NCI-H2196 (cell line): Measurements from ENCODE around the gene KRTAP19-4.
"Not testable (repeated sequence)": the region's sequence is repeated elsewhere in the genome, so short reads cannot be mapped to it uniquely, and the experiment has no call there.

Experiments used
- DNase-seq: peaks from one replicate; lab custom pipeline; 2025; ENCODE audit not compliant: unreplicated experiment; lab: John Stamatoyannopoulos, UW

The KRTAP19-4 gene

GRCh38 chr21:30497065-30497464 is at the start of gene KRTAP19-4:
Gene KRTAP19-4 (minus strand): TSS chr21:30497165. CDS start chr21:30497110, 55 bp downstream.
- no peak for DNase-seq

GRCh38 chr21:30541764-30542163 is 44.8 kb upstream of the KRTAP19-4 start, which contains the start of gene KRTAP19-6:
Gene KRTAP19-6 (minus strand): TSS chr21:30541864. CDS start chr21:30541833, 31 bp downstream.
- DNase-seq = no peak

GRCh38 chr21:30518876-30519275 is 21.9 kb upstream of the KRTAP19-4 start:
- no peak for DNase-seq

- DNase-seq = no peak
These were observed 18.7 kb upstream of the KRTAP19-4 start for GRCh38 chr21:30515681-30516080.

GRCh38 chr21:30505621-30506205 is 8.7 kb upstream of the KRTAP19-4 start:
- DNase-seq = not testable (repeated sequence)

GRCh38 chr21:30502041-30502440 is 5.1 kb upstream of the KRTAP19-4 start, which contains the start of gene KRTAP19-5:
Gene KRTAP19-5 (minus strand): TSS chr21:30502141. CDS start chr21:30502090, 51 bp downstream.
- no peak for DNase-seq

- no peak for DNase-seq
These were observed 5.0 kb downstream of the KRTAP19-4 start, which contains the start of gene KRTAP19-3 for GRCh38 chr21:30491963-30492428. Gene KRTAP19-3 (minus strand): TSS chr21:30492013. CDS start chr21:30491957, 56 bp downstream.

GRCh38 chr21:30487336-30487735 is 9.6 kb downstream of the KRTAP19-4 start, which contains the start of gene KRTAP19-2:
Gene KRTAP19-2 (minus strand): TSS chr21:30487436. CDS start chr21:30487348, 88 bp downstream.
- no peak for DNase-seq

GRCh38 chr21:30486180-30486579 is 10.8 kb downstream of the KRTAP19-4 start:
- no peak for DNase-seq

- DNase-seq = no peak
These were observed 14.8 kb downstream of the KRTAP19-4 start for GRCh38 chr21:30482130-30482529.

GRCh38 chr21:30480145-30480544 is 16.8 kb downstream of the KRTAP19-4 start, which contains the start of gene KRTAP19-1:
Gene KRTAP19-1 (minus strand): TSS chr21:30480367. CDS start chr21:30480317, 50 bp downstream.
- no peak for DNase-seq

- no peak for DNase-seq
These were observed 17.7 kb downstream of the KRTAP19-4 start for GRCh38 chr21:30479259-30479658.

- DNase-seq = no peak
These were observed 19.0 kb downstream of the KRTAP19-4 start for GRCh38 chr21:30478004-30478403.

- DNase-seq = no peak
These were observed 27.9 kb downstream of the KRTAP19-4 start for GRCh38 chr21:30468900-30469714.

GRCh38 chr21:30463713-30464112 is 33.3 kb downstream of the KRTAP19-4 start:
- no peak for DNase-seq

GRCh38 chr21:30448514-30448913 is 48.5 kb downstream of the KRTAP19-4 start:
- no peak for DNase-seq

- no peak for DNase-seq
These were observed 49.9 kb downstream of the KRTAP19-4 start for GRCh38 chr21:30447056-30447455.
